T-cell (primary cell): ENCODE data around the gene NTHL1. TPM values are rescaled to one million over a fixed set of nuclear protein-coding genes. Genes with fewer than 3 reads are reported as not detected.
A peak's percentile ranks its signal among the peaks of the same experiment; 100 is the strongest.

Experiments used
- ATAC-seq, 4 experiments: fragments of 200-7000 bp in 3 of 4; fragments of 150-1000 bp in 1 of 4; cut with Tn5 transposase; replicated peaks in 1 of 4; 1 replicate in 3 of 4; 2 replicates in 1 of 4; pipeline ENCODE4 v1.10.0; 2021; ENCODE audit warnings: moderate library complexity in 3 of 4, mild to moderate bottlenecking in 2 of 4, moderate number of reproducible peaks in 1 of 4
- CTCF ChIA-PET, 2 donors: fragments of 300-600 bp; sonication (Branson Sonifier 250); formaldehyde crosslinking; loops; one replicate each; lab custom pipeline; 2022; ENCODE audit warnings: antibody characterized with exemption in 2 of 2; lab: Charles Lee
- POLR2A ChIA-PET, 2 donors: fragments of 300-600 bp; sonication (Branson Sonifier 250); formaldehyde crosslinking; loops; one replicate each; lab custom pipeline; 2022; ENCODE audit warnings: antibody characterized with exemption in 2 of 2; lab: Charles Lee
- DNase-seq, 35 experiments: peaks; one replicate each; pipeline versions ENCODE4 v3.0.0 to v3.0.0-alpha.2; 2013 to 2023
- H3K27ac ChIP-seq: one replicate; pipeline ENCODE4 v1.5.1; 2013; ENCODE audit warnings: low read length
- H3K27me3 ChIP-seq, 2 experiments: replicated peaks in 1 of 2; 1 replicate in 1 of 2; 2 replicates in 1 of 2; pipeline versions ENCODE4 v1.6.1 to v1.7.0; 2013; ENCODE audit warnings: low read length in 1 of 2, mixed read lengths in 1 of 2; ENCODE audit not compliant: control insufficient read depth in 2 of 2, insufficient read depth in 2 of 2; ENCODE audit errors: extremely low read depth in 1 of 2
- H3K36me3 ChIP-seq, 2 donors: 1 replicate in 1 of 2; 2 replicates in 1 of 2; pipeline versions ENCODE4 v1.6.1 to v1.7.0; 2013; ENCODE audit warnings: low read length in 1 of 2; ENCODE audit not compliant: control insufficient read depth in 2 of 2, insufficient read depth in 1 of 2; ENCODE audit errors: extremely low read depth in 1 of 2
- H3K4me1 ChIP-seq, 2 experiments: 1 replicate in 1 of 2; 2 replicates in 1 of 2; pipeline versions ENCODE4 v1.6.1 to v1.7.0; 2013; ENCODE audit warnings: low read length in 2 of 2, mixed read lengths in 1 of 2; ENCODE audit not compliant: insufficient read depth in 2 of 2, control insufficient read depth in 1 of 2; ENCODE audit errors: extremely low read depth in 1 of 2
- H3K4me3 ChIP-seq, 2 donors: 1 replicate in 1 of 2; 2 replicates in 1 of 2; pipeline versions ENCODE4 v1.5.1 to v1.7.0; 2013; ENCODE audit warnings: mild to moderate bottlenecking in 2 of 2, low read length in 1 of 2, moderate library complexity in 1 of 2; ENCODE audit not compliant: control insufficient read depth in 1 of 2; ENCODE audit errors: extremely low read depth in 1 of 2
- H3K9me3 ChIP-seq: 2 replicates; pipeline ENCODE4 v1.7.0; 2013
- H3K27ac Mint-ChIP-seq, 2 donors: one replicate each; pipeline ENCODE4 v1.8.0; 2020 to 2021; ENCODE audit warnings: mild to moderate bottlenecking in 2 of 2, mixed read lengths in 2 of 2
- H3K27me3 Mint-ChIP-seq, 2 donors: one replicate each; pipeline ENCODE4 v1.8.0; 2021 to 2022; ENCODE audit warnings: mixed read lengths in 2 of 2
- H3K36me3 Mint-ChIP-seq: one replicate; pipeline ENCODE4 v1.8.0; 2021; ENCODE audit warnings: mixed read lengths
- H3K4me1 Mint-ChIP-seq, 3 donors: one replicate each; pipeline ENCODE4 v1.8.0; 2020 to 2022; ENCODE audit warnings: mixed read lengths in 3 of 3, mild to moderate bottlenecking in 1 of 3
- H3K4me3 Mint-ChIP-seq, 3 donors: one replicate each; pipeline ENCODE4 v1.8.0; 2020 to 2022; ENCODE audit warnings: mild to moderate bottlenecking in 3 of 3, mixed read lengths in 3 of 3, moderate library complexity in 3 of 3
- H3K9me3 Mint-ChIP-seq, 3 donors: one replicate each; pipeline ENCODE4 v1.8.0; 2020 to 2022; ENCODE audit warnings: mixed read lengths in 3 of 3
- WGBS: methylation state at CpG from one replicate; pipeline ENCODE4 v1.1.5; 2013; ENCODE audit warnings: missing lambda C conversion rate; ENCODE audit not compliant: insufficient coverage; 5-methylcytosine and 5-hydroxymethylcytosine counted together
- total RNA-seq, 35 experiments: library from RNA in 6 of 35; stranded (reverse) in 6 of 35; fragments of 120-200 nt in 1 of 35; gene quantifications; one replicate each; pipeline versions ENCODE4 v1.2.1 to v1.2.4 and lab custom pipeline; 2013 to 2026

Gene NTHL1
- total RNA-seq, 5 donors from 2014 or later (not counting 1 experiment from before 2014, with no cell fraction given), result 5.8 to 24.1 (median 18.3) TPM

DNA sequence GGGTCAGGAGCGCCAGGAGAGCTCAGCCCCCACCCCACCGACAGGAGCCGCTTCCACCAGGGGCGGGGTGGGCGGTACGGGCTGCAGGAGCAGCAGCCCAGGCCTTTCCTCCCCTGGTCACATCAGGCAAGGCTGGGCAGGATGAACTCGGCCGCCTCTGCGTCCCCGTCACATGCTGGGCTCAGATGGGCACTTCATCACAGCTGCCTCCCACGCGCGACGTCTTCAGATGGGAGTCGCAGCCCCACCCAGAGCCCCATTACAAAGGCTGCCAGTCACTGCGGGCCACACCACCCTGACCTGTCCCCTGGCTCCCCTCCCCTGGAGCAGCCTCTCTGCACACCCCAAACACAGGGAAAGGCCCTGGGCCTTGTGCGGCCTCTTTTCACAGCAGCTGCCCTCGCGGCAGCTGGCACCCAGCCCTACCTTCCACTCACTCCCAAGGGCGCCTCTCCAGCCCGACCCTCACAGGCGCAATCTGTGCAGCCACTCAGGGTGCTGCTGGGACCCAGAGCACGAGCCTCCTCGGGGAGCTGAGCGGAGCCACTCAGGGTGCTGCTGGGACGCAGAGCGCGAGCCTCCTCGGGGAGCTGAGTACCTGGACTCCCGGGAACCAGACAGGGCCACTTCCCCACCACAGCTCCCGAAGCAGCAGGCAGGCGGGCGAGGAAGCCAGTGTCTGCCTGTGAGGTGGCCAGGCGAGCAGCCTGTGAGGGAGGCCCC is 42.7 kb downstream of the NTHL1 start:
- H3K9me3 Mint-ChIP-seq, result no peaks in the 10 kb centered on the region
- WGBS, result 90% methylated on average over 27 of the region's 34 CpGs
- H3K27ac ChIP-seq, result no peak overlapping the region
- peaks cover 8% of the 10 kb centered on the region for H3K36me3 Mint-ChIP-seq
- DNase-seq, result no peak
- ChIA-PET CTCF (interaction anchor here (0.6 to 1.5 kb wide), 5 partner anchors 12 to 150 kb away, joined by 3 to 6 read pairs (median 4); partner anchors contain the start of genes MSRB1 (in 1 of the 2) and TRAF7 (in 1 of the 2)), POLR2A (interaction anchor here (0.5 to 0.9 kb wide), 2 partner anchors 40 to 517 kb away, joined by 3 to 4 read pairs; partner anchors contain the start of gene RPS2 (in 1 of the 2))
- no peaks in the 10 kb centered on the region for H3K9me3 ChIP-seq
- H3K4me3 ChIP-seq, result no peak overlapping the region
- ATAC-seq, result no peak
- H3K36me3 ChIP-seq, result peaks cover 21 to 37% of the 10 kb centered on the region in 2 donors
- H3K4me1 ChIP-seq, result peaks cover 14 to 61% of the 10 kb centered on the region in 2 experiments
- H3K27me3 ChIP-seq, result no peaks in the 10 kb centered on the region
- H3K4me1 Mint-ChIP-seq, result peaks cover 36 to 45% (median 37%) of the 10 kb centered on the region in 3 donors
- H3K27me3 Mint-ChIP-seq, result no peaks in the 10 kb centered on the region
- H3K27ac Mint-ChIP-seq, result no peak overlapping the region
- no peak overlapping the region for H3K4me3 Mint-ChIP-seq

DNA sequence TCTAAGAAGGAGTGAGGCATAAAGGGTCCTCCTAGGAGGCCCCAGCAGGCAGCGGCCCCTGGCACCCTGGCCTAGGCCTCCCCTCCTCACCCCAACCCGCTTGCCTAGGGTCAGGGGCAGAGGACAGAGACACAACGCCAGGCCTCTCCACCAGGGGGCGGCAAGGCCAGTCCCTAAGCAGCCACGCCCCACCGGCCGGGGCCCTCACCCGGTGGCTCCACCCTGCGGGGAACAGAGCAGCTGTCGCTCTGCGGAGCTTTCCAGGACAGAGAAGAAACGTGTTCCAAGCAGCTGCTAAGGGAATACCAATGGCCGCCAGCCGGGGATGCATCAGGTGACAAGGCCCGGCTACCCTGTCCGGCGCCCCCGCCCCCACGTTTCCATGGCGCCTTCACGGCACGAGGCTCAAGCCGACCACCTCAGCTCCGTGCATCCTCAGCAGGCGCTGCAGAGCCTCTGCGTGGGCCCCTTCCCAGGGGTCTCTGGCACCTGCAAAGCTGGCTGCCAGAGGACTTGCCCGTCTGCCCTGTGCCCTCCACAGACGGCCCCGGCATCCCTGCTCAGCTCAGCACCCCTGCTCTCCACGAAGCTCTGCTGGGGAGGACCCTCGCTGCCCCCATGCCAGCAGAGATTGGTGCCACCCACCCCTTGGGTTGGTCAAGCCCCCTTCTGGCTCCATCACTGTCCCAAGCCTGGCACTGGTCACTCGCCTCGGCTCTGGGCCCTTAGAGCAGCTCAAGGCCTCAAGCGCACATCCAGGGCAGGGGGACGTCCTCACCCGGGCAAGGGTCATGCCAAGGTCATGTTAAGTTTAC is 43.6 kb downstream of the NTHL1 start:
- 41% methylated on average over 32 of the region's 36 CpGs for WGBS
- peak; percentile 67 to 91 (median 83) for DNase-seq
- H3K27ac ChIP-seq, result no peak overlapping the region
- no peak overlapping the region for H3K27ac Mint-ChIP-seq
- peak; percentile 88 to 93 (median 90) for ATAC-seq
- H3K9me3 ChIP-seq, result no peaks in the 10 kb centered on the region
- H3K27me3 Mint-ChIP-seq, result no peaks in the 10 kb centered on the region
- ChIA-PET POLR2A (interaction anchor here (0.5 to 0.9 kb wide), 2 partner anchors 39 to 518 kb away, joined by 3 to 4 read pairs; partner anchors contain the start of gene RPS2 (in 1 of the 2)), CTCF (interaction anchor here (0.6 to 1.5 kb wide), 7 partner anchors 12 to 586 kb away, joined by 3 to 8 read pairs (median 4); partner anchors contain the start of genes MSRB1 (in 1 of the 2) and TRAF7 (in 1 of the 2))
- no peaks in the 10 kb centered on the region for H3K9me3 Mint-ChIP-seq
- no peak overlapping the region for H3K4me3 ChIP-seq
- H3K4me3 Mint-ChIP-seq, result no peak overlapping the region
- H3K4me1 Mint-ChIP-seq, result peaks cover 36 to 45% (median 36%) of the 10 kb centered on the region in 3 donors
- no peaks in the 10 kb centered on the region for H3K27me3 ChIP-seq
- H3K36me3 ChIP-seq, result peaks cover 26 to 46% of the 10 kb centered on the region in 2 donors
- H3K4me1 ChIP-seq, result peaks cover 13 to 59% of the 10 kb centered on the region in 2 experiments
- H3K36me3 Mint-ChIP-seq, result peaks cover 8% of the 10 kb centered on the region

DNA sequence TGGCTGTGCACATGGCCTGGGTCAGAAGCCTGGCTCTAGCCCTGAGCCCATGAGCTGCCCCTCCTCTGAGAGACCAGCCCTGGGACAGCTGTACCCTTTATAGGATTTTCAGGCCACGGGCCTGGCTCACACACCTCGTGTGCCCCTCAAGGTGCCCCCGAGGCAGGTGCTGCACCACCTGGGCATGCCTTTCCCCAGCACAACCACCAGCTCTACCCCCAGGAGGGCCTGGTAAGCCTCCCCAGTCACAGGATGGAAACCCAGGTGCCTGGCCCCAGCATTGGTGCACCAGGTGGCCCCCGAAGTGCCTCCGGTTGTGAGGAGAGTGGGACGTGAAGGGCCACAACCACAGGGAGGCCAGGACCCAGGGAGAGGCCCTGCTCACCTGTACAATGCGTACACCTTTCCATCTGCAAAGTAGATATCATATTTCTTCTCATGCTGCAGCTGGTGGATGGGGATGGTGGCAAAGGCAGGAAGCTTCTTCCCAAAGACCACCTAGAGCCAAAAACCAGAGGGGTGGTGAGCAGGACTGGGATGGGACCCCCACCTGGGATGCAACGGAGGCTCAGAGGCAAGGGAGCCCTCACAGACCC is 44.3 kb downstream of the NTHL1 start:
- H3K4me3 ChIP-seq, result no peak overlapping the region
- Mint-ChIP-seq H3K27ac (no peak overlapping the region), H3K27me3 (no peaks in the 10 kb centered on the region), H3K4me1 (peaks cover 29 to 39% (median 30%) of the 10 kb centered on the region in 3 donors), H3K9me3 (no peaks in the 10 kb centered on the region), H3K4me3 (no peak overlapping the region), H3K36me3 (peaks cover 9% of the 10 kb centered on the region)
- POLR2A ChIA-PET, result no interaction called here
- CTCF ChIA-PET, result interaction anchor here (0.6 to 1.5 kb wide), 4 partner anchors 137 to 586 kb away, joined by 3 to 8 read pairs (median 6); partner anchors contain the start of gene TRAF7 (in 1 of the 2)
- peaks cover 28 to 53% of the 10 kb centered on the region in 2 donors for H3K36me3 ChIP-seq
- H3K27ac ChIP-seq, result no peak overlapping the region
- peaks cover 7 to 52% of the 10 kb centered on the region in 2 experiments for H3K4me1 ChIP-seq
- 86% methylated on average over 3 of the region's 8 CpGs for WGBS
- no peak for ATAC-seq
- no peaks in the 10 kb centered on the region for H3K27me3 ChIP-seq
- H3K9me3 ChIP-seq, result no peaks in the 10 kb centered on the region
- no peak for DNase-seq

DNA sequence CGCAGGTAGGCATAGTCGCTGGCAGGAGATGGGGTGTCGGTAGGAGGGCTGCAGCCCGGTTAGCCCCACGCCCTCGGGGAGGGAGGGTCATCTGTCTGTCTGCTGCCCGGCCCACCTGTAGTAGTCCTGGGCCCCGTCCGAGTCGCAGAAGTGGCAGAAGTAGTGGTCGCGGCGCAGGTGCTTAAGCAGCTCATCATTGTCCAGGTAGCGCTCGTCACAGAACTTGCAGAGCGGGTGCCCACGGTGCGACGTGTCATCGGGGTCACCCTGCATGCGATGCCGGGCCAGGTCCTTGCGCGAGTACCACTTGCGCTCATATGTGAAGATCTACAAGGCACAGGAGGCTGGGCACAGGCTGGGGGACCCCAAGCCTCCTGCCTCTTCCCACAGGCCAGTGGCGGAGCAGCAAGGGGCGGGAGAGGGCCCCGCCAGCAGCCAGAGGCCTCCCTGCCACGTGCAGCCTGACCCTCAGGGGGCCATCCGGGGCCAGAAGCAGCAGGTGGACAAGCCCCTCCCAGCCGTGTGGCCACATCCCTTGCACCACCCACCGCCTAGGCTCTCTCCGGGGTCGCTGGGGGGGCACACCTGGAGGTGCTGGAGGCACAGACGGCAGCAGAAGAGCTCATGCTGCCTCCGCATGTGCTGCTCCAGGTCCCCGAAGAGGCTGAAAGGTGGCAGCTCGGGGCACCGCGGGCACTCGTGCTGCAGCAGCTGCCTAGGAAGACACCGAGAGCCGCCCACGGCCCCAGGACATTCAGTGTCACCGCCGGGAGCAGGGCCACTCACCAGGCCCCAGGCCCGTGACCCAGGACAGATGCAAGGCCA is 45.0 kb downstream of the NTHL1 start:
- Histone ChIP-seq H3K4me3 (no peak overlapping the region), H3K4me1 (peaks cover 2 to 45% of the 10 kb centered on the region in 2 experiments), H3K27me3 (no peaks in the 10 kb centered on the region), H3K9me3 (no peaks in the 10 kb centered on the region), H3K36me3 (peaks cover 28 to 59% of the 10 kb centered on the region in 2 donors), H3K27ac (no peak overlapping the region)
- no peak for DNase-seq
- ChIA-PET POLR2A (no interaction called here), CTCF (interaction anchor here in 1 of 2 donors (0.8 to 1.1 kb wide), 2 partner anchors 150 to 153 kb away, joined by 3 read pairs; partner anchors contain the start of gene TRAF7)
- no peak overlapping the region for H3K4me3 Mint-ChIP-seq
- peaks cover 11% of the 10 kb centered on the region for H3K36me3 Mint-ChIP-seq
- ATAC-seq, result no peak
- H3K27me3 Mint-ChIP-seq, result no peaks in the 10 kb centered on the region
- no peak overlapping the region for H3K27ac Mint-ChIP-seq
- H3K9me3 Mint-ChIP-seq, result no peaks in the 10 kb centered on the region
- WGBS, result 97% methylated on average over 46 of the region's 47 CpGs
- peaks cover 22 to 32% (median 23%) of the 10 kb centered on the region in 3 donors for H3K4me1 Mint-ChIP-seq

DNA sequence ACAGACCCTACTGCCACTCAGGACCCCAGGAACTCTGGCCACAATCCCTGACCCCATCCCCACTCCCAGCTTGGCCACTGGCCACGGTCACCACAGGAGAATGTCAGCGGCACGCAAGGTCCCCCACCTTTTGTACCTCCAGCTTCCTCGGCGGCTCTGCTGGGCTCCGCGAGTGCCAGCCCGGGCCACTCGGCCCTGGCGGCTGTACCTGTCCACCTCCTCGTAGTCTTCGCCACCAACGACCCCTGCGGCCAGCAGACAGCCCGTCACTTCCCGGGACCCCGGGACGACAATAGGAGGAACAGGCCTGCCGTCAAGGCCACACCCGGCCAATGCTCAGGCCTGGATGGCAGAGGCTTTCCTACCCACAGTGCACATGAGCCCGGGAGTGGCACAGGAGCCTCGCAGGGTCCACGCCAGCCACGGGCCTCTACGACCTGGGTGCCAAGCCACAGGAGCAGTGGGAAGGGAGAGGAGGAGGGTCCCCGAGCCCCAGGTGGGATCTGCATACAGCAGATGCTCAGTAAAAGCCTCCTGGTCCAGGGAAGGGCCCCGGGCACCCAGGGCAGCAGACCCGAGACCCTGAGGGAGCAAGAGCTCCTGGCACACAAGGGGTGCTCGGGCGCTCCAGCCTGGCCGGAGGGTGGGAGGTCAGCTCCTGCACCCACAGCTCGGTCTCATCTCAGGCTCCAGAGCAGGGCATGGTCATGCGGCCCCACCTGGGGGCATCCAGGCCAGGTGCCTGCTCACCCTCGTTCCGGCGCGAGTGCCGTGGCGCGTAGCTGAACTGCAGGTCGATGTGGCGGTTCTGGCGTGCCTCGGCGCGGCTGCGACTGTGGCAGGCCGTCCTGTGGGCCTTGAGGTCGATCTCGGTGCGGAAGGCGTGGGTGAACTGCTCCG is 45.9 kb downstream of the NTHL1 start:
- Histone ChIP-seq H3K27me3 (no peaks in the 10 kb centered on the region), H3K4me3 (no peak overlapping the region), H3K27ac (no peak overlapping the region), H3K4me1 (peaks cover 2 to 36% of the 10 kb centered on the region in 2 experiments), H3K36me3 (peaks cover 30 to 61% of the 10 kb centered on the region in 2 donors), H3K9me3 (no peaks in the 10 kb centered on the region)
- Mint-ChIP-seq H3K9me3 (no peaks in the 10 kb centered on the region), H3K4me3 (no peak overlapping the region), H3K27me3 (no peaks in the 10 kb centered on the region), H3K4me1 (peaks cover 15 to 23% (median 15%) of the 10 kb centered on the region in 3 donors), H3K27ac (no peak overlapping the region), H3K36me3 (peaks cover 14% of the 10 kb centered on the region)
- WGBS, result 96% methylated on average over 53 of the region's 53 CpGs
- ChIA-PET POLR2A (interaction anchor here in 1 of 2 donors (0.5 kb wide), 1 partner anchor 9 kb away, joined by 3 read pairs; no protein-coding TSS in a partner anchor), CTCF (interaction anchor here in 1 of 2 donors (0.8 kb wide), 1 partner anchor 154 kb away, joined by 3 read pairs; the partner anchor contains the start of gene TRAF7)
- DNase-seq (no peak), ATAC-seq (no peak)
